ENCODE measurements around the gene ZNF521.

GRCh38 chr18:25278394-25278793 lies 73.6 kb downstream of the ZNF521 start:
- TF ChIP-seq POLR2A (IDR thresholded peaks at IDR 0.05) = no peak
- TF ChIP-seq, protein P1, sequence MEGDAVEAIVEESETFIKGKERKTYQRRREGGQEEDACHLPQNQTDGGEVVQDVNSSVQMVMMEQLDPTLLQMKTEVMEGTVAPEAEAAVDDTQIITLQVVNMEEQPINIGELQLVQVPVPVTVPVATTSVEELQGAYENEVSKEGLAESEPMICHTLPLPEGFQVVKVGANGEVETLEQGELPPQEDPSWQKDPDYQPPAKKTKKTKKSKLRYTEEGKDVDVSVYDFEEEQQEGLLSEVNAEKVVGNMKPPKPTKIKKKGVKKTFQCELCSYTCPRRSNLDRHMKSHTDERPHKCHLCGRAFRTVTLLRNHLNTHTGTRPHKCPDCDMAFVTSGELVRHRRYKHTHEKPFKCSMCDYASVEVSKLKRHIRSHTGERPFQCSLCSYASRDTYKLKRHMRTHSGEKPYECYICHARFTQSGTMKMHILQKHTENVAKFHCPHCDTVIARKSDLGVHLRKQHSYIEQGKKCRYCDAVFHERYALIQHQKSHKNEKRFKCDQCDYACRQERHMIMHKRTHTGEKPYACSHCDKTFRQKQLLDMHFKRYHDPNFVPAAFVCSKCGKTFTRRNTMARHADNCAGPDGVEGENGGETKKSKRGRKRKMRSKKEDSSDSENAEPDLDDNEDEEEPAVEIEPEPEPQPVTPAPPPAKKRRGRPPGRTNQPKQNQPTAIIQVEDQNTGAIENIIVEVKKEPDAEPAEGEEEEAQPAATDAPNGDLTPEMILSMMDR (IDR thresholded peaks at IDR 0.05) = no peak
